ENCODE data around the gene HTRA3. TPM values are rescaled to one million over a fixed set of nuclear protein-coding genes. Genes with fewer than 3 reads are reported as not detected.
"Not testable (repeated sequence)": the region's sequence is repeated elsewhere in the genome, so short reads cannot be mapped to it uniquely, and the experiment has no call there.

Gene HTRA3
- polyA plus RNA-seq, 4 donors: 8.2 to 16.7 (median 10.7) TPM

GRCh38 chr4:8336412-8337075 is 67.0 kb downstream of the HTRA3 start:
- no peak for DNase-seq (ENCODE audit: low read depth in 4 of 4, low spot score in 2 of 4)

GRCh38 chr4:8338351-8338961 is 68.9 kb downstream of the HTRA3 start:
- DNase-seq (ENCODE audit: low read depth in 4 of 4, low spot score in 2 of 4): no peak

- DNase-seq (ENCODE audit: low read depth in 4 of 4, low spot score in 2 of 4): peak in 1 of 4 donors; percentile 27
These were observed 71.3 kb downstream of the HTRA3 start for GRCh38 chr4:8340781-8341241.

DNA sequence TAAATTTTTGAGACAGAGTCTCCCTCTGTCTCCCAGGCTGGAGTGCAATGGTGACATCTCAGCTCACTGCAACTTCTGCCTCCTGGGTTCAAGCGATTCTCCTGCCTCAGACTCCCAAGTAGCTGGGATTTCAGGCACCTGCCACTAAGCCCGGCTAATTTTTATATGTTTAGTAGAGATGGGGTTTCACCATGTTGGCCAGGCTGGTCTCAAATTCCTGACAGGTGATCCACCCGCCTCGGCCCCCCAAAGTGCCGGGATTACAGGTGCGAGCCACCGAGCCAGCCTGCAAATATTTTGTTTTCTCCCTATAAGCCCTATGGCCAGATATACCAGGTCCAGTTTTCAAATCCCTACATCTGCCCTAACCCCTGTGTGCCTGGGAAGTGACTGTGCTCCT is 71.7 kb downstream of the HTRA3 start:
- not testable (repeated sequence) for DNase-seq (ENCODE audit: low read depth in 4 of 4, low spot score in 2 of 4)

DNA sequence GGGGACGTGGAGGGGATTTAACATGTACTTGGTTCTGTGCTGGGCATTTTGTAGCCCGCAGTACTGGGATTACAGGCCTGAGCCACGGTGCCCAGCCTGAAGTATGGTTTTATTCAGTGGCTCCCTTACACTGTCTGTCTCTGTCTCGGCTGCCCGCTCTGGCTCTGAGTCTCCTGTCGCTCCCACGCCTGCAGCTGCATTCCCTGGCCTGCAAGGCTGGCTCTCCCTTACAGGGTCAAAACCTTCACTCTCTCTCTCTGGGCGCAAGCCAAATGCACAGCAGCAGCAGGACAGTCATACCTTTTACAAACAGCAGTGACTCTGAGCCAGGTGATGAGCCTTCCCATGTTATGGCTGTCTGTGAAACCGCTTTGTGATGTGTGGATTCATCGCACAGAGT is 72.1 kb downstream of the HTRA3 start:
- DNase-seq (ENCODE audit: low read depth in 4 of 4, low spot score in 2 of 4): peak in 2 of 4 donors; percentile 34 to 43

DNA sequence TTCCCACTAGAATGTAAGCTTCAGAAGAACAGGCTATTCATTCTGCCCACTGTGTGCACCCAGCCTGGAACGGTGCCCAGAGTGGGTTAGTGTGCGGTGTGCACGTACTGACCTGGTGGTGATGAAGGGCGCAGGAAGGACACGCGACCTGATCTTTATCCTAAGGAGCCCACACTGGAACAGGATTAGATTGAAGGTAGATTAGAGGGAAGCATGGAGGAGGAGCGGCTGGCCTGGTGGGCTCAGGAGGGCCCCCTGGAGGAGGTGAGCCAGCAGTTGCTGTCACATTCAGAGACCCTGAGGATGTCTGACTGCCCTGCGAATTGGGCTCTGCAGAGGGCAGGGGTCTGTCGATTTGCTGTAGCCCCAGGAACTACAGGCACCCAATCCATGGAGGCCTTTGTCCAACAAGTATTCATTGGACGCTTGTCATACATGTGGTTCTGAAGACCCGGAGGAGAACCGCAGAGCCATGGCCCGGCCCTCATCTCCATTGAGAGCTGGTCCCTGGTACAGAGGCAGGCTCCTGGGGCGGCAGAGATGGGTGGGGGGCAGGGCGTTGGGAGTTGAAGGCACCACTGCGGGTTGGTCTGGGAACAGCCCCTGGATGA is 73.2 kb downstream of the HTRA3 start:
- no peak for DNase-seq (ENCODE audit: low read depth in 4 of 4, low spot score in 2 of 4)

GRCh38 chr4:8343262-8343966 is 73.9 kb downstream of the HTRA3 start:
- DNase-seq (ENCODE audit: low read depth in 4 of 4, low spot score in 2 of 4): no peak

GRCh38 chr4:8343967-8344331 is 74.4 kb downstream of the HTRA3 start:
- DNase-seq (ENCODE audit: low read depth in 4 of 4, low spot score in 2 of 4): no peak

DNA sequence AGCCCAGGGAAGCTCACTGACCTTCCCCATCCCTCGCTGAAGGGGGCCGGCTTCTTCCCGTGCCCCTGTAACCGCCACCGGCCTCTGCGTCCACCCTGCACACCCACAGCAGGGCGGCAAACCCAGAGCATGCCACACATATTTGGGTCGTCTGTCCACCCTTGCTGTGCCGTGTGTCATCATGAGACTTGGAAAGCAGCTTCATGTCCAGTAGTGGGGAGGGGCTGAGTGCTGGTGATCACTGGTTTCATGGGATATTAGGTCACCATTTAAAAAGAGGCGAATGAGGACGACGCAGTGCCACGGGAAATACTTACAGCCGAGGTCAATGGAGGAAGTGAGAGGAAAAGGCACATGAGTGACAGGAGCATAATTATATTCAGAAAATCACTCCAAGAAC is 74.8 kb downstream of the HTRA3 start:
- DNase-seq (ENCODE audit: low read depth in 4 of 4, low spot score in 2 of 4): no peak

DNA sequence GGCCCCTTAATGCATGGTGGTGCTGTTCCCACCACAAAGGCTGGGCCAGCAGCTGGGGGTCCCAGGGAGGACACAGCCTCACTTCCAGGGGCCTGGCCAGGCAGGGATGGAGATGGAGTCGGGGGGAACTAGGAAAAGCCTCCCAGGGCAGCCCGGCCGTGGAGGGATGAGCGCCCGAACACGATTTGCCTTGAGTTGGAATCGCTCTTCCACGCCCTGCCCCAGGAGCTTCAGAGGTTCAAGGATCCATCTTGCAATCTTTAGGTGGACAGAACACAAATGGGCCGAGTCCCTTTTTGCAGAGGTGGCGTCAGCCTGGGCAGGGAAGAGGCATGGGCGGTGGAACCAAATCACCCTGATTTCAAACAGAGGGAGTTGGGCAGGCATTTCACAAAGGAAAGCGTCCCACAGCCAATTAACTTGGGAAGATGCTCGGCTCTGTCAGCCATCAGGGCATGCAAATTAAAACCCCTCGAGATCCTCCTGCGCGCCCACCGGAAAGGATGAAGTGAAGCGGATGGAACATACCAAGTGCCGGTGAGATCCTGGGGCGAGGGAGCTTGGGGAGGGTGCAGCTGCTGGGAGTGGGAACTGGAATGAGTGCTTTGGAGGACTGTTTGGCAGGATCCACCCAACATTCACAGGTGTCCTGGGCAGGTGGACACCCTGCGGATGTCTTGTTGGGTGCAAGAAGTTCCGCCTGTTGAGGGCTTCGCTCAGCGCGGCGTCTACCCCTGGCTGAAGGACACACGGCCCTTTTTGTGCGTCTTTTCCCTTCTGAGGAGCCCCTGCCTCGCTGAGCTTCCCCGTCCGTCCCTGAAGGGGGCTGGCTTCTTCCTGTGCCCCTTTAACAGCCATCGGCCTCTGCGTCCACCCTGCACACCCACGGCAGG is 75.7 kb downstream of the HTRA3 start:
- no peak for DNase-seq (ENCODE audit: low read depth in 4 of 4, low spot score in 2 of 4)

- no peak for DNase-seq (ENCODE audit: low read depth in 4 of 4, low spot score in 2 of 4)
These were observed 76.6 kb downstream of the HTRA3 start for GRCh38 chr4:8345946-8346814.

GRCh38 chr4:8346838-8347605 is 77.5 kb downstream of the HTRA3 start:
- DNase-seq (ENCODE audit: low read depth in 4 of 4, low spot score in 2 of 4): no peak

- no peak for DNase-seq (ENCODE audit: low read depth in 4 of 4, low spot score in 2 of 4)
These were observed 78.1 kb downstream of the HTRA3 start for GRCh38 chr4:8347660-8348059.

DNA sequence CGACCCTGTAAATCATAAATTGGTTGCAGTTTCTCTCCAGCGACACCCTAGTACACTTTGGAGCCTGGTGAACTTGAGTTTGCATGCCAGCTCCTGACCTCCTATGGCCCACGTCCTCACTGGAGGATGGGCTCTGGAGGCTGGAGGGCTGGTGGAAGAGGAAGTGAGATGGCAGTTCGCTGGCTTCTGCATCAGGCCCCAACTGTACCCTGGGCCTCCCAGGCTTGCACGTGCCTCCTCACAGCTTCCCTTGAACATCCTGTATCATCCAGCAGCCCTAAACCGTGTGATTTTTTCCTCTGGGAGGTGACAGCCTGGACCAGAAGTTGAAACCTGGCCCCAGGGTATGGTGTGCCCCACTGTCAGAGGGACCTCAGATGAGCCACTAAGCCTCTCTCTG is 78.5 kb downstream of the HTRA3 start:
- no peak for DNase-seq (ENCODE audit: low read depth in 4 of 4, low spot score in 2 of 4)

DNA sequence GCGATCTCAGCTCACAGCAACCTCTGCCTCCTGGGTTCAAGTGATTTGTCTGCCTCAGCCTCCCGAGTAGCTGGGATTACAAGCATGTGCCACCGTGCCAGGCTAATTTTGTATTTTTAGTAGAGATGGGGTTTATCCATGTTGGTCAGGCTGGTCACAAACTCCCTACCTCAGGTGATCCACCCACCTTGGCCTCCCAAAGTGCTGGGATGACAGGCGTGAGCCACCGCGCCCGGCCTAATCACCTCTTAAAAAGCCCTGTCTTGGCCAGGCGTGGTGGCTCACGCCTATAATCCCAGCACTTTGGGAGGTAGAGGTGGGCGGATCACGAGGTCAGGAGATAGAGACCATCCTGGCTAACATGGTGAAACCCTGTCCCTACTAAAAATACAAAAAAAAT is 79.7 kb downstream of the HTRA3 start:
- not testable (repeated sequence) for DNase-seq (ENCODE audit: low read depth in 4 of 4, low spot score in 2 of 4)

DNA sequence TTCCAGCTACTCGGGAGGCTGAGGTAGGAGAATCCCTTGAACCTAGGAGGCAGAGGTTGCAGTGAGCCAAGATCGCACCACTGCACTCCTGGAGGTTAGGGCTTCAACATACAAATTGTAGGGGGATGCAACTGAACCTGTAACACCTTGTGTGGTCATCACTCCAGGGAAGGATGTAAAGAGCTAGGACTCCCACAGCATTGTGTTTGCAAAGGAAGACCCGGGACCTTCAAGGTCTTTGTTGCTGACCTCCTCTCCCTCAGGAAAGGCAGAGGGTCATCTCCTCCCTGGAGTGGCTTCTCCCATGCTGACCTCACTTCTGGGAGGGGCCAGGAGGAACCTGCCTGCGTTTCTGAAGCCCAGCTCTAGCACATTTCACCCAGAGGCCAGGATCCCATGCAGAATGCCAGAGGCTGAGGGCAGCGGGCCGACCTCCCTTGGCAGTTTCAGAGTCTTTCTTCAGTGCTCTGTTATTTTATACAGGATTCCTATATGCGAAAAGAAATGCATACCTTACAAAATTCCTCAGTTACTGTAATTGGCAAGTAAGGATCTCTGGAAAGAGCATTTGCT is 80.2 kb downstream of the HTRA3 start:
- no peak for DNase-seq (ENCODE audit: low read depth in 4 of 4, low spot score in 2 of 4)

- no peak for DNase-seq (ENCODE audit: low read depth in 4 of 4, low spot score in 2 of 4)
These were observed 80.8 kb downstream of the HTRA3 start for GRCh38 chr4:8350352-8350751.

DNA sequence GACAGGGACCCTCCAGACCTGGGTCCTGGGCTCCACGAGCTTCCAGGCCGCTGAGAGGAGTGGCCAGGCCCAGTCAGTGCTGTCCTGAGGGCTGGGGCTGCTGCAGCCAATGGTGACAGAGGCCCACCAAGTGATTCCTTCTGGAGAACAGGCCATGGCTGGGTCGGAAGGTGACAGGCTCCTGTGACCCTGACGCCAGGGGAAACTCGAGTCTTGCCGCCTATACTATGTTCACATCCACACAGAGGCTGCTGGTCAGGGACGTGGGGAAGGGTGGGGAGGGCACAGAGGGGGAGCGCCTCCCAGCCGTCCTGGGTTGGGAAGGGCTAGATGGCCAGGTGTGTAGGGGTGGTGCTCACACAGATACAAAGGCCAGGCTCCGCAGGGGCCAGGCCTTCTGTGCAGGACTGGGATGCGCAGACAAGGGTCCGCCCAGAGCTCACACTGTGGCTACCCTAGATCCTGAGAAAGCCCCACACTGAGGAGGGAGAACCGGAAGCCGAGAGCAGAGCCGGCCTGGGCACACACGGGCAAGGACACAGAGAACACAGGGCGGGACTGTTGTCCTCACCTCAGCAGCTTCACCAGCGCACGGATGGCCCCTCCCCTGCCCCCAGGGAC is 81.4 kb downstream of the HTRA3 start:
- no peak for DNase-seq (ENCODE audit: low read depth in 4 of 4, low spot score in 2 of 4)
